ENCODE results near the gene DCLRE1B.

DCLRE1B gene

DNA sequence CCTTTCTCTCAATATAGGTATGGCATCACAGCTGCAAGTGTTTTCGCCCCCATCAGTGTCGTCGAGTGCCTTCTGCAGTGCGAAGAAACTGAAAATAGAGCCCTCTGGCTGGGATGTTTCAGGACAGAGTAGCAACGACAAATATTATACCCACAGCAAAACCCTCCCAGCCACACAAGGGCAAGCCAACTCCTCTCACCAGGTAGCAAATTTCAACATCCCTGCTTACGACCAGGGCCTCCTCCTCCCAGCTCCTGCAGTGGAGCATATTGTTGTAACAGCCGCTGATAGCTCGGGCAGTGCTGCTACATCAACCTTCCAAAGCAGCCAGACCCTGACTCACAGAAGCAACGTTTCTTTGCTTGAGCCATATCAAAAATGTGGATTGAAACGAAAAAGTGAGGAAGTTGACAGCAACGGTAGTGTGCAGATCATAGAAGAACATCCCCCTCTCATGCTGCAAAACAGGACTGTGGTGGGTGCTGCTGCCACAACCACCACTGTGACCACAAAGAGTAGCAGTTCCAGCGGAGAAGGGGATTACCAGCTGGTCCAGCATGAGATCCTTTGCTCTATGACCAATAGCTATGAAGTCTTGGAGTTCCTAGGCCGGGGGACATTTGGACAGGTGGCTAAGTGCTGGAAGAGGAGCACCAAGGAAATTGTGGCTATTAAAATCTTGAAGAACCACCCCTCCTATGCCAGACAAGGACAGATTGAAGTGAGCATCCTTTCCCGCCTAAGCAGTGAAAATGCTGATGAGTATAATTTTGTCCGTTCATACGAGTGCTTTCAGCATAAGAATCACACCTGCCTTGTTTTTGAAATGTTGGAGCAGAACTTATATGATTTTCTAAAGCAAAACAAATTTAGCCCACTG lies 35.5 kb downstream of the DCLRE1B start:
- TF ChIP-seq, protein P1, sequence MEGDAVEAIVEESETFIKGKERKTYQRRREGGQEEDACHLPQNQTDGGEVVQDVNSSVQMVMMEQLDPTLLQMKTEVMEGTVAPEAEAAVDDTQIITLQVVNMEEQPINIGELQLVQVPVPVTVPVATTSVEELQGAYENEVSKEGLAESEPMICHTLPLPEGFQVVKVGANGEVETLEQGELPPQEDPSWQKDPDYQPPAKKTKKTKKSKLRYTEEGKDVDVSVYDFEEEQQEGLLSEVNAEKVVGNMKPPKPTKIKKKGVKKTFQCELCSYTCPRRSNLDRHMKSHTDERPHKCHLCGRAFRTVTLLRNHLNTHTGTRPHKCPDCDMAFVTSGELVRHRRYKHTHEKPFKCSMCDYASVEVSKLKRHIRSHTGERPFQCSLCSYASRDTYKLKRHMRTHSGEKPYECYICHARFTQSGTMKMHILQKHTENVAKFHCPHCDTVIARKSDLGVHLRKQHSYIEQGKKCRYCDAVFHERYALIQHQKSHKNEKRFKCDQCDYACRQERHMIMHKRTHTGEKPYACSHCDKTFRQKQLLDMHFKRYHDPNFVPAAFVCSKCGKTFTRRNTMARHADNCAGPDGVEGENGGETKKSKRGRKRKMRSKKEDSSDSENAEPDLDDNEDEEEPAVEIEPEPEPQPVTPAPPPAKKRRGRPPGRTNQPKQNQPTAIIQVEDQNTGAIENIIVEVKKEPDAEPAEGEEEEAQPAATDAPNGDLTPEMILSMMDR (IDR thresholded peaks at IDR 0.05; ENCODE audit: insufficient read depth, missing control alignments) = no peak
- FAIRE-seq (no peak), DNase-seq (ENCODE audit: insufficient read length, low spot score) (no peak)

DNA sequence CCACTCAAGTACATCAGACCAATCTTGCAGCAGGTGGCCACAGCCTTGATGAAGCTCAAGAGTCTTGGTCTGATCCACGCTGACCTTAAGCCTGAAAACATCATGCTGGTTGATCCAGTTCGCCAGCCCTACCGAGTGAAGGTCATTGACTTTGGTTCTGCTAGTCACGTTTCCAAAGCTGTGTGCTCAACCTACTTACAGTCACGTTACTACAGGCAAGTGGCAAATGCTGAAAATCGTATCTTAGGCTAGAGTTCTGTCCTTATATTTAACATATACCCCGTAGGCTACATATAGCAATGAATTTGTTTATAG lies 36.1 kb downstream of the DCLRE1B start:
- TF ChIP-seq, protein P1 (IDR thresholded peaks at IDR 0.05; ENCODE audit: insufficient read depth, missing control alignments) = no peak
- DNase-seq (ENCODE audit: insufficient read length, low spot score) (no peak), FAIRE-seq (no peak)

DNA sequence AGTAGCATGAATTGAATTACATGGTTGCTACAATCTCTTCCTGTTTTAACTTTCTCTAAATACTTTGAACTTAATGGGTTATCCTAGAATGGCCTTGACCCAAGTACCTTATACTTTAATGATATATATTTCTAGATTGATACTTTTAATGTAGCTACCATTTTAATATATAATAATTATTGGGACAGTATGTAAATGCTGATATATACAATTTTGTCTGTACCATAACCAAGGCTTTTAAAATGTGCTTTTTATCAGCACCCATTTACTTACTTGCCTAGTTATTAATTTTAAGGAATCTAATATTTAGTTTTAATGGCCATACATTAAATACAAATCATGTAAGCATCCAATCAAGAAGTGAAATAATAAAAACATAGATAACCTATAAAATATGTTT lies 37.4 kb downstream of the DCLRE1B start:
- TF ChIP-seq, protein P1 (IDR thresholded peaks at IDR 0.05; ENCODE audit: insufficient read depth, missing control alignments) = no peak
- DNase-seq (ENCODE audit: insufficient read length, low spot score) (no peak), FAIRE-seq (no peak)

DNA sequence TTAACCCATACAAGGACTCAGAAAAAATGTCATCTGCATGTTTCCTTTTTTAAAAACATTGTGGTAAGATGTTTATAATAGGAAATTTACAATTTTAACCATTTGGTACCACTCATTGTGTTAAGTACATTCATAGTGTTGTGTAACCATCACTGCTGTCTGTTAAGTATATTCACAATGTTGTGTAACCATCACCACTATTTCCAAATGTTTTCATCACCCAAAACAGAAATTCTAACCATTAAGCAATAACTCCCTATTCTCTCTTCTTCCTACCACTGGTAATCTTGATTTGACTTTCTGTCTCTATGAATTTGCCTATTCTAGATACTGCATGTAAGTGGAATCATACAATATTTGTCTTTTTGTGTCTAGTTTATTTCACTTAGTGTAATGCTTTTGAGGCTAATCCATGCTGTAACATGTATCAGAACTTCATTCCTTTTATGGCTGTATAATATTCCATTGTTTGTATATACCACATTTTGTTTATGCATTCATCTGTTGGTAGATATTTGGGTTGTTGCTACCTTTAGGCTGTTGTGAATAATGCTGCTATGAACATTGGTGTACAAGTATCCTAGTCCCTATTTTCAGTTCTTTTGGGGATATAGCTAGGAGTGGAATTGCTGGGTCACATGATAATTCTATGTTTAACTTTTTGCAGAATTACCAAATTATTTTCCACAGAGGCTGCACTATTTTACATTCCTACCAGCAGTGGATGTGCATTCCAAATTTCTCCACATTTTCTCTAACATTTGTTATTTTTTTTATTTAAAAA lies 38.1 kb downstream of the DCLRE1B start:
- FAIRE-seq (no peak), DNase-seq (ENCODE audit: insufficient read length, low spot score) (no peak)

DNA sequence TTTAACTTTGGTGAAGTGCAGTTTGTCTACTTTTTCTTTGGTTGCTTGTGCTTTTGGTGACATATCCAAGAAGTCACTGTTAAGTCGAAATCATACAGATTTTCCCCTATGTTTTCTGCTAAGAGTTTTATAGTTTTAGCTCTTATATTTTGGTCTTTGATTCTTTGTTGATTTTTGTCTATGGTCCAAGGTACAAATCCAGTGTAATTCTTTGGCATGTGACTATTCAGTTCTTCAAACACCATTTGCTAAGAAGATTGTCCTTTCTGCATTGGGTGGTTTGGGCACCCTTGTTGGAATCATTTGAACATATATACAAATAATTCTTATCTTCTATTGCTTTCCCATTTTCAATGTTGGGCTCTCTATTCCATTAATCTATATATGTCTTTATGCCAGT lies 40.2 kb downstream of the DCLRE1B start:
- no peak for FAIRE-seq
- no peak for DNase-seq (ENCODE audit: insufficient read length, low spot score)
- TF ChIP-seq, protein P1 (IDR thresholded peaks at IDR 0.05; ENCODE audit: insufficient read depth, missing control alignments) = no peak

More for the DNA sequence above, 38.1 kb downstream of the DCLRE1B start:
- TF ChIP-seq, protein P1 (IDR thresholded peaks at IDR 0.05; ENCODE audit: insufficient read depth, missing control alignments) = no peak

DNA sequence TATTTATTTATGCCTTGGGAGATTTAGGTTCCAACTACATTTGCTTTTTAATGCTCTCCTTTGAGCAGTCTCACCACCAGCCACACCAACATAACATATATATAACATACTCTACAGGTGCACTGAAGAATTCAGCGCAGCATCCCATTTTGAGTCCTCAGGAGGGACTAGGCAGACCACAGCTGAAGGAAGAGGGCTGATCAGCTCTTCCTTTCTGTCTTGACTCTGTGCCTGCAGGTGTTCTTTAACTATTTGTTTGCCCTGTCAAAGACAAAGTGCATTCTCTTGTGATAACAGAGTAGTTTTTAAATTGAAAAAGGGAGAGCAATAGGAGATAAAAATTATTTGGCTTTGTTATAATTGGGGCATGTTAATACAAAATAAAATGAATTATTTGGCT lies 41.0 kb downstream of the DCLRE1B start:
- DNase-seq (ENCODE audit: insufficient read length, low spot score) (no peak), FAIRE-seq (no peak)
- TF ChIP-seq, protein P1 (IDR thresholded peaks at IDR 0.05; ENCODE audit: insufficient read depth, missing control alignments) = no peak
